Psoas muscle (tissue), 8 donors: Measurements from ENCODE around the gene POLR3E. TPM values are rescaled to one million over a fixed set of nuclear protein-coding genes. Genes with fewer than 3 reads are reported as not detected.

Experiments
- ATAC-seq, 4 donors: fragments of 200-7000 bp; cut with Tn5 transposase; one replicate each; pipeline ENCODE4 v1.9.1; 2020; ENCODE audit warnings: moderate library complexity in 3 of 4, mild to moderate bottlenecking in 2 of 4
- DNase-seq, 2 donors: peaks; one replicate each; pipeline ENCODE4 v3.0.0-alpha.2; 2020
- H3K27ac ChIP-seq: fragments of 200-600 bp; one replicate; pipeline ENCODE4 v1.8.0; 2022
- H3K27me3 ChIP-seq, 3 donors: fragments of 200-600 bp in 1 of 3; one replicate each; pipeline versions ENCODE4 v1.6.1 to v1.8.0; 2013 to 2022; ENCODE audit warnings: low read length in 2 of 3, mild to moderate bottlenecking in 2 of 3, moderate library complexity in 1 of 3; ENCODE audit not compliant: insufficient read depth in 3 of 3
- H3K36me3 ChIP-seq, 2 donors: fragments of 200-600 bp in 1 of 2; one replicate each; pipeline versions ENCODE4 v1.6.1 to v1.8.0; 2013 to 2022; ENCODE audit warnings: low read depth in 1 of 2, mild to moderate bottlenecking in 1 of 2, moderate library complexity in 1 of 2; ENCODE audit not compliant: insufficient read depth in 1 of 2
- H3K4me1 ChIP-seq: fragments of 200-600 bp; one replicate; pipeline ENCODE4 v1.8.0; 2022
- H3K4me3 ChIP-seq: fragments of 200-600 bp; one replicate; pipeline ENCODE4 v1.8.0; 2022; ENCODE audit warnings: mild to moderate bottlenecking
- H3K9me3 ChIP-seq: fragments of 200-600 bp; one replicate; pipeline ENCODE4 v1.8.0; 2022
- WGBS, 3 donors: extraction: QIAGEN DNeasy Blood & Tissue Kit; methylation state at CpG; one replicate each; pipeline versions ENCODE4 v1.1.6 to v1.1.7; 2013; 5-methylcytosine and 5-hydroxymethylcytosine counted together
- intact Hi-C, 2 donors: fragments of 100-400 bp; cut with DNase I; formaldehyde crosslinking; loops; one replicate each; pipeline versions ENCODE4 v1.11.0 to v1.14.2; 2022
- polyA plus RNA-seq, 3 donors: library from polyadenylated mRNA; stranded (reverse); fragments of 200-250 nt; gene quantifications; one replicate each; pipeline ENCODE4 v1.2.3, GENCODE V29; 2013
- total RNA-seq, 4 donors: library from RNA; stranded (reverse); fragmentation: NEBNext Ultra II Directional in 2 of 4; extraction: Animal tissue kit (Norgen Biotek cat#: 25700) in 2 of 4; gene quantifications; one replicate each; pipeline versions ENCODE4 v1.2.1 to v1.2.4, GENCODE V29; 2021 to 2023
- TF ChIP-seq, protein P1 (sequence below): fragments of 200-600 bp; IDR thresholded peaks from one replicate; pipeline ENCODE4 v1.8.0; 2022; ENCODE audit warnings: antibody characterized with exemption
- donor health status: healthy with polysubstance abuse.
- donor health status: DM: no; HTN: no; CAD: no; lungs with moderate emphysema.
- donor health status: Bipolar disorder and iron deficiency.
- donor health status: healthy.
- donor health status: DM: yes; HTN: yes; CAD: no.
- donor health status: DM: no; HTN: no; CAD: no.
- donor health status: DM: no; HTN: no; CAD: no.
- donor health status: DM: yes; HTN: yes; CAD: no.

The POLR3E gene
- total and polyA plus RNA-seq, 7 donors: 45.6 to 119 (median 90.1) TPM

DNA sequence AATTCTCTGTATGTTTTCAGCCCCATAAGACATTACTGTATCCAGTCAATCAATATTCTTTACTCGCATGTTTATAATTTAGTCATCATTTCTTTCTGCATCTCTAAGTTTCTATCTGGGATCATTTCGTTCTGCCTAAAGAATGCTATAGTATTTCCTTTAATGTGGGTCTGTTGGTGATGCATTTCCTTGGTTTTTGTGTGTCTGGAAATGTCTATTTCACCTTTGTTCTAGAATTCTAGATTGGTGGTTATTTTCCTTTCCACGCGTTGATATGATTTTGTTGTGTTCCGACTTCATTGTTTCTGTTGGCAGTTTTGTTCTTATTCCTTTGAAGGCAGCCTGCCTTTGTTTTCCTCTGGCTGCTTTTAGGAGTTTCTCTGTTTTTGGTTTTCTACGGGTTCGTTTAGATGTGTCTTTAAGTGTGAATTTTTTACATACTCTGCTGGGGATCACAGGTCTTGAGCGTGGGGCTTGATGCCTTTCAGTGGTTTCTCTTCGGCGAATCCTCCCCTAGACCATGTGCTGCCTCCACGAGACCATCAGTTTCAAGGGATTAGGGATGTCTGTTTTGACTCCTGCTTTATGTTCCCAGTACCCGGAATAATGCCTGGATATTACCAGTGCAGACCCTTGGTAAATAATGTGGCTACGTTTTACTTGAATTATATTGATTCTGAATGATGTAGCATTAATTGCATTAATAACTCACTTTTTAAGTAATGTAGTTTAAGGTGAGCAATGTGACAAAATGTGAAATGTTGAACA lies 23.5 kb downstream of the POLR3E start:
- TF ChIP-seq, protein P1, sequence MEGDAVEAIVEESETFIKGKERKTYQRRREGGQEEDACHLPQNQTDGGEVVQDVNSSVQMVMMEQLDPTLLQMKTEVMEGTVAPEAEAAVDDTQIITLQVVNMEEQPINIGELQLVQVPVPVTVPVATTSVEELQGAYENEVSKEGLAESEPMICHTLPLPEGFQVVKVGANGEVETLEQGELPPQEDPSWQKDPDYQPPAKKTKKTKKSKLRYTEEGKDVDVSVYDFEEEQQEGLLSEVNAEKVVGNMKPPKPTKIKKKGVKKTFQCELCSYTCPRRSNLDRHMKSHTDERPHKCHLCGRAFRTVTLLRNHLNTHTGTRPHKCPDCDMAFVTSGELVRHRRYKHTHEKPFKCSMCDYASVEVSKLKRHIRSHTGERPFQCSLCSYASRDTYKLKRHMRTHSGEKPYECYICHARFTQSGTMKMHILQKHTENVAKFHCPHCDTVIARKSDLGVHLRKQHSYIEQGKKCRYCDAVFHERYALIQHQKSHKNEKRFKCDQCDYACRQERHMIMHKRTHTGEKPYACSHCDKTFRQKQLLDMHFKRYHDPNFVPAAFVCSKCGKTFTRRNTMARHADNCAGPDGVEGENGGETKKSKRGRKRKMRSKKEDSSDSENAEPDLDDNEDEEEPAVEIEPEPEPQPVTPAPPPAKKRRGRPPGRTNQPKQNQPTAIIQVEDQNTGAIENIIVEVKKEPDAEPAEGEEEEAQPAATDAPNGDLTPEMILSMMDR: no peak
- no peak overlapping the region for H3K27ac ChIP-seq
- H3K4me3 ChIP-seq: no peak overlapping the region
- H3K27me3 ChIP-seq: no peaks in the 10 kb centered on the region
- WGBS, 3 donors: 81 to 86% (median 81%) methylated on average over 13 of the region's 13 CpGs
- ATAC-seq (no peak), DNase-seq (no peak)
- intact Hi-C loops: loop anchor here (5.0 to 10.0 kb wide), 3 partner anchors 97 to 1133 kb away; no protein-coding TSS in a partner anchor
- H3K36me3 ChIP-seq: peaks cover 0 to 92% of the 10 kb centered on the region in 2 donors
- H3K4me1 ChIP-seq: peaks cover 3% of the 10 kb centered on the region
- no peaks in the 10 kb centered on the region for H3K9me3 ChIP-seq

DNA sequence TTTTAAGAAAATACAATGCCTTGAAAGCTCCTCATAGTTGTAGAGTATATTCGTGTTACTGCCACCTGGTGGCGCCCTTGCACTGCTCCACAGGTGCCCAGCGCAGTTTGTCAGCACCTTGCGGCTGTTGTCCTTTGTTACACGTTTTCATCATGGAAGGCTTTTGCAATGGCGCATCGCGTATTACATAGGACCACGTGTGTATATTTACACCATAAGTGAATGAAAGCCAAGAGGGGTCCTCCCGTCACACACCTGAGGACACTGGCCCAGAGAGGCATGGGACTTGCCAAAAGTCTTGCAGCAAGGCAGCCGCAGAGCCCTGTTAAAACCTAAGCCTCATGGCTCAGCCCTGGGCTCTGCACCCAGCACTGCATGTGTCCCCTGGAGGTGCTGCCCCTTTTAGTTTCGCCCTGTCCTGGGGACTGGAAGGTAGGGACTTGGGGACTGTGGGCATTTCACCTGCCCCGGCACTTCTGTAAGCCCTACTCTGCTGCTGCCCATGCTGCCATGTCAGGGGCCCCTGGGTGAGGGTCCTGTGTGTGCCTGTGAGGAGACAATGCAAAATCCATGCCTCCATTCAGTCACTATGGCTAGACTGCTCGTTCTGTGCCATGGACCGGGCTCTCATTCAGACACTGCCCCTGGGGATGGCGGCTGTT lies 24.3 kb downstream of the POLR3E start:
- WGBS, 3 donors: 44 to 61% (median 45%) methylated on average over 16 of the region's 16 CpGs
- ATAC-seq (peak; percentile 69 to 83 (median 78)), DNase-seq (peak; percentile 70 to 78)
- Histone ChIP-seq H3K9me3 (no peaks in the 10 kb centered on the region), H3K27ac (peak overlapping the region; percentile 11), H3K4me1 (peaks cover 3% of the 10 kb centered on the region), H3K36me3 (peaks cover 0 to 92% of the 10 kb centered on the region in 2 donors), H3K27me3 (no peaks in the 10 kb centered on the region), H3K4me3 (no peak overlapping the region)
- TF ChIP-seq, protein P1: peak; percentile 90
- intact Hi-C loops: loop anchor here (5.0 to 10.0 kb wide), 3 partner anchors 96 to 1134 kb away; no protein-coding TSS in a partner anchor

DNA sequence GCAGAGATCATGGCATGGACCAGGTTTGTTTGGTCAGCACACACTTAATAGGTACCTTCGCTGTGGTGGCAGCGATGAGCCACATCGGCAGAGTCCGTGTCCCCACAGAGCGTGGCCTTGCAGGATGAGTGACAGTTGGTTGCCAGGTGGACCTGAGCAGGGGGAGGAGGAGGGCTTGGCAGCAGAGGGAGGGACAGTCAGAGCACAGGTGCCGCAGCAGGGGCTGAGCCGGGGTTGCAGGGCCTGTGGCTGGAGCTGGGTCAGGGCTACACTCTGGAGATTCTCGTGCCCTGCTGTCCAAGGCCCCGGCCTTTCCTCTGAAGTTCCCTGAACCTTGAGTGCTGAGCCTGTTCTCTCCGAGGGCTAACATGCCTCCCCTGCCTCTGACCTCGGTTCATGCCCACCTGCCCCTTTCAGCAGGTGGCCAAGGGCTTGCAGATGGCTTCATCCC lies 24.8 kb downstream of the POLR3E start:
- intact Hi-C loops: loop anchor here (5.0 to 10.0 kb wide), 3 partner anchors 95 to 1135 kb away; no protein-coding TSS in a partner anchor
- 66 to 87% (median 77%) methylated on average over 9 to 11 of the region's 11 CpGs for WGBS, 3 donors
- Histone ChIP-seq H3K36me3 (peaks cover 1 to 92% of the 10 kb centered on the region in 2 donors), H3K9me3 (no peaks in the 10 kb centered on the region), H3K4me1 (peaks cover 3% of the 10 kb centered on the region), H3K27me3 (no peaks in the 10 kb centered on the region), H3K27ac (no peak overlapping the region), H3K4me3 (no peak overlapping the region)
- ATAC-seq (peak in 3 of 4 donors; percentile 10 to 36 (median 24)), DNase-seq (no peak)
- TF ChIP-seq, protein P1: no peak

DNA sequence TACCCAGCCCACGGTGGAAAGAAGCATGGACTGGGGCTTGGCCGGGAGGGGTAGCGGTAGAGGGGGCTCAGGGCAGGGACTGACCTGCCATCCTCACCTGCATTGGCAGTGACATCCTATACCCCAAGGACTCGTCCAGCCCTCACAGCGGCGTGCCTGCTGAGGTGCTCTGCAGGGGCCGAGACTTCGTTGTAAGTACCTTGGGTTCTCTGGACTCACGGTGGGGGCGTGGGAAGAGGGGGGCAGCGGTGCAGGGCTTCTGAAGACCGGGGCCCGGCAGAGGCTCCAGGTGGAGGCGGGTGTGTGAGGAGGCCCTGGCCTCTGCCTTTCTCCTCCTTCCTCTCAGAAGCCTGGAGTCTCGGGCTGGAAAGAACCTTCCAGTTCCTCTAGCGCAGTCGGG lies 25.5 kb downstream of the POLR3E start:
- Histone ChIP-seq H3K36me3 (peaks cover 5 to 92% of the 10 kb centered on the region in 2 donors), H3K27me3 (no peaks in the 10 kb centered on the region), H3K4me1 (peaks cover 3% of the 10 kb centered on the region), H3K9me3 (no peaks in the 10 kb centered on the region), H3K4me3 (no peak overlapping the region), H3K27ac (no peak overlapping the region)
- WGBS, 3 donors: 93 to 95% (median 94%) methylated on average over 14 to 17 of the region's 17 CpGs
- intact Hi-C loops: loop anchor here (5.0 to 10.0 kb wide), 3 partner anchors 95 to 1135 kb away; no protein-coding TSS in a partner anchor
- no peak for ATAC-seq
- DNase-seq: no peak
- TF ChIP-seq, protein P1: no peak
